ENCODE measurements around the gene CACNA1D.

Gene CACNA1D

DNA sequence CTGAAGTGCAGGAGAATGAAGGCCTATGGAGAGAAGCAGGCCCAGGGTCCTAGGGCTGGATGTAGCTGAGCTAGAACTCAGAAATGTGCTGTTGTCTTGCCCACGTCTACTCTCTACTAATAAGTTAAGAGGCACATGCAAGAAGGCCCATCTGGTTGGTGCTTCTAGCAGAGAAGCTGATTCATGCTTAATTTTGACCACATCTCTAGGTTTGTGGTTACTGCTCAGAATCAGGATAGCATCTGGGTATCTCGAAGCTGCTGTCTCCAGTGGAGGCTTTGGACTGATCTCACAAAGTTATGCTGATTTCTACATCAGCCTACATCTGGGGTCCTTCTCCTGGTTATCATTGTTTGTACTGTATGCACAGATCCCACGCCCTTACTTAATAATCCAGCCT is 87.3 kb downstream of the CACNA1D start:
- no peak for DNase-seq

DNA sequence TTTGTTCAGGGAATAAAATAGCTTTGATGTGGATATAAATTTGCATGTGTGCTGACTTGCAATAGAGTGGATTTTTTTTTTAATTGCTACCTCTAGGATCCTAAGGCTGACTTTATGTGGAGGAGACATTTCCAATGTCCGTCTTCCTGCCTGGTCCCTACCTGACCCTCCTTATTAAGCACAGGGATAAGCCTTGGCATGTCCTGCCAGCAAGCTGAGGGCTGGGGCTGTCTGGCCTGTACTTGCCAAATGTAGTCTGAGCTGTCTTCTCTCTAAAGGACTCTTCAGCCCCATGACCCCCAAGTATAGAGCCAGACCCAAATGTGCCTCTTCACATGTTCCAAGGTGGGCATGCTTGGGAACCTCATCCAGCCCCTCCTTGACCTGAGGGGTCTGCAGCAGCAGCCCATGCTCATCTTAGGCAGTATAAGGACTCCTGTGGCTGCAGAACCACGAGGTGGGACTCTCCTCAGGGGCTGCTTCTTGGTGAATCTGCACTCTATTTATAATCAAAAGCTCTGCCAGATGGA is 88.8 kb downstream of the CACNA1D start:
- DNase-seq = no peak

DNA sequence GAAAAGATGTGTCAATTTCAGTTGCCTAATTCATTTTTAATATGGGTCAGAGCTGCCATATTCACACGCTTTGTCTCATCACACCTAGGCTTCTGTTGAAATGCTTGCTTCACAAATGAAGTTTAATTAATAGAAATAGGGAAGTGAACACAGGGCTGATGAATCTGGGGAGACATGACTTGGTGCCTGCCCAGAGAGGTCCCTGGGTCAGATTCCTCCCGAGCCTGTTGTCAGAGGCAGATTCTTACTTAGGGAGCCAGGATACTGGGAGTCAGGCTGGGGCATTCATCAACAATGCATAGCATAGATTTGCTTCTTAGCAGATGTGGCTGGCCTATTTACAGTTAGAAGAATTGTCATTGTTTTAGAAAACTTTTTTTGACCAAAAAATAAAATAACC is 90.6 kb downstream of the CACNA1D start:
- peak; percentile 21 for DNase-seq

DNA sequence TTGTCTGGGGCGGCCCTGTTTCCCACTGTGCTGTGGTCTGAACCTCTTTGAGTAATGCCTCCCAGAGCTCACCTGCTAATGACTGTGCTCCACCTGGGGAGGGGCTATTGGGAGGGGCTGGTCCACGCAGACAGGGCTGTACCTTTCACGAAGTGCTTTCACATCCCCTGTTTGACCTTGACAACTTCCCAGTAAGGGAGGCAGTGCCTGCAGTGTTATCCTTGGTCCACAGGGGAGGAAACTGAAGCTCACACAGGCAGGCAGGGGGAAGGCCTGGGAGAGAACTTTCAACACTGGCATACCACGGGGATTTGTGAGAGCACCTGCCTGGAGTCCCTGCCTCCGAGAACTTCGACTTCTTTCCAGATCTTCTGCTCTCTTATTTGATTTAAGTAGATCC is 91.2 kb downstream of the CACNA1D start:
- no peak for DNase-seq

DNA sequence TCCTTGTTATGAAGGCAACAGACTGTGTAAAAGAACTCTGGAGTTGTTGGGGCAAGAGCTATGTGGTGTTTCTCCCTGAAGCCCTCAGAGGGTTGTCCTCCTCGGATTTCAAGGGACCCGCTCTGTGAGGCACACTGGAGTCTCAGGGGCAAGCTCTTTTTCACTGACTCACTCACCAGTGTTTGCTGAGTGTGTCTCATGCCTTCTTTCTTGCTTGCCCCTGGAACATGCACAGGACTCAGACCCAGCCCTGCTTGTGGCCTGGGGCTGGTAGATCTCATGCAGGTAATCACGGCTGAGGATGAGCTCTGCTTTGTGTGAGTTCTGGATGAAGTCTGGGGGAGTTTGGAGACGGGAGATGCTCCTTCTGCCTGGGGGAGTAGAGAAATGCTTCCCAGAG is 93.7 kb downstream of the CACNA1D start:
- DNase-seq = no peak

DNA sequence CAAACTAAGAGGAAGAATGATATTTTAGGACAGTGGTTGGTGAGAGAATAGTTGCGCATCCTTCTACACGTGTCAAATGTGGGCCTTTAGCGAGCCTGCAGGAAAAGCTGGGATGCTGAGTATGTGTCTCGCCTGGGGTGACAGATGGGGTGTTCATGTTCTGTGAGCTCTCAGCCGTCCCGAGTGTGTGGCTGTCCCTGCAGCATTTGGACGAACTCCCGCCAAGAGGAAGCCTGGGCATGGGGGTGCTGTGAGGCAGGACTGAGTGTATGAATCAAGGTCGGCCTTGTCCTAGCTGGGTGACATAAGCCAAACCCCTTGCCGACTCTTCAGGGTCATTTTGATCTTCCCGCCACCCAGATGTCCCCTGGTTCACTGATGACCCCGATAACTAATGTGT is 94.8 kb downstream of the CACNA1D start:
- no peak for DNase-seq

DNA sequence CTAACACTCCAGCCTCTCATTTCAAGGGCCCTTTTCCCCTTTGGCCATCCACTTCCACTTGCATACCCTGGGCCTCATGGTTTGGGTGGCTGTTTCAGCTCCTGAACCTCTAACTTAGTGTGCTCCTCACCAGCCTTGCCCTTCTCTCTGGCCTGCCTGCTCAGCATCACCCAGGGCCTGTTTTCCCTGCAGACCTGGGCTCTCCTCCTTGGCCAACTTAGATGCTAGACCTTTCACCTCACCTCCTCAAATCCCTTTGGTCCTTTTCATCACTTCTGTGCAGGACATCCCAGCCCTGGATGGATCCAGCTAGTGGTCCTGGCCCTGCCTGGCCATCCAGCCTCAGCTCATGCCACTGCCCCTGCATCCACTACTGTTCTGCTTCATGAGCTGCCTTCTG is 95.4 kb downstream of the CACNA1D start:
- no peak for DNase-seq

DNA sequence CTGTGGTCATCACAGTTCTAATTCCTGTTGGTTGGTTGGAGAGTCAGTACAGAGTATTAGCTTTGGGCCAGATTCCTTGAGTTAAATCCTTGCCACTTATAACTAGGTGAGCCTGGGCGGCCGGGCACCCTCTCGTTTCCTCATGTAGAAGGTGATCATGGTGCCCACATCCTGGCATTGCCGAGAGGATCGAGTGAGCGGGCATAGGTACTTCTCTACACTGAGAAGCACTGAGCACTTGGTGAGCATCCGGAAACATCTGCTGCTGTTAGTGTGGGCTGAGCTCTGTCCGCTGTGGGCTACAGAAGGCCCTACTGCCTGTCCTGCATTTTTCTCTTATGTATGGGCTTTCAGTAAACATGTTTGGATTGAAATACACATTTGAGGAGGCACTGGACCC is 96.2 kb downstream of the CACNA1D start:
- DNase-seq = no peak

DNA sequence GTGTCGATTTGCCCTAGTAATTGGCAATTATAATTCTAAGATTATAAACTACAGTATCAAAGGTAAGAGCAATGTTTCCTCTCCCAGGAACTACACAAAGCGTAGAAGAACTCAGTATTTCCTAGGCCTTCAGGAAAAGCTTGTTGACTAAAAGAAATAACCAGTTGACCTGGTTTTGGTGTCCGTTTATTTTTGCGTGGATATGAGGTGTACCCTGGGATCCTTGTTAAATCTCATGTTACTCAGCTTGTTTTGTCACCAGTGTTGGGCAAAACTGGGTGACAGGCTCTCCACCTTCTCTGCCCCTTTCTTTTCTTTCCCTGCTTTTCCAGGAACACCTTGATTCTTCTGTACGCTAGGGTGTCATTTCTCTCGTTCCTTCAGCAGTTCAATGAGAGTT is 97.2 kb downstream of the CACNA1D start:
- no peak for DNase-seq

DNA sequence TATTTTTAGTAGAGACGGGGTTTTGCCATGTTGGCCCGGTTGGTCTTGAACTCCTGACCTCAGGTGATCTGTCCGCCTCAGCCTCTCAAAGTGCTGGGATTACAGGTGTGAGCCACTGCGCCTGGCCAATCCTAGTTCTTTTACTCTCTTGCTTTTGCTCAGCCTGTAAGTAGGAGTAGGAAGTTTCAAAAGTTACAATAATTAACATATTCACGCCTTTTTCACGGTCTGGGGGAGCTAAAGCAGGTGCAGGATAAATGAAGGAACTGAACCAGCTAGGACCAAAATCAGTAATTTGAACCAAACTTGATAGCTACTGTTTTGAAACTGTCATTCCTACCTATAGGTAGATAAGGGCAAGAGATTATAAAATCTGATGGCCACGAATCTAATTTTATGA is 98.5 kb downstream of the CACNA1D start:
- no peak for DNase-seq

DNA sequence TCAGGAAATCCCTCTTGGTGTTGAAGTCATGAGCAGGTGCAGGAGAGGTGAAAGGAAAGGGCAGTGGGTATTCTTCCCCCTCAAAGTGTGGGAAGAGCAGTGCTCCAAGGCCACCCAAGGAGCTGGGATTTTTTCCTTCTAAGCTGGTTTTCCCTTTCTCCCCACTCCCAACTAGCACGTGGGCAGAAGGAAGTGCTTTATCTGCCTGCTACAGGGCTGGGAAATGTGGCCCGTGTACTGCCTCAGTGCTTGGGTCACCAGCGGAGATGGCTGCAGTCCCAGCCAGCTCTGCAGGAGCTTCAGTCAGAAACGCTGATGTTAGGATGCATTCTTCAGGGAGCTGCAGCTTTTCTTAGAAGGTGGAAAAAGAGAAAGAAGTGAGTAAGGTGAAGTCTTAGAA is 99.2 kb downstream of the CACNA1D start:
- no peak for DNase-seq

DNA sequence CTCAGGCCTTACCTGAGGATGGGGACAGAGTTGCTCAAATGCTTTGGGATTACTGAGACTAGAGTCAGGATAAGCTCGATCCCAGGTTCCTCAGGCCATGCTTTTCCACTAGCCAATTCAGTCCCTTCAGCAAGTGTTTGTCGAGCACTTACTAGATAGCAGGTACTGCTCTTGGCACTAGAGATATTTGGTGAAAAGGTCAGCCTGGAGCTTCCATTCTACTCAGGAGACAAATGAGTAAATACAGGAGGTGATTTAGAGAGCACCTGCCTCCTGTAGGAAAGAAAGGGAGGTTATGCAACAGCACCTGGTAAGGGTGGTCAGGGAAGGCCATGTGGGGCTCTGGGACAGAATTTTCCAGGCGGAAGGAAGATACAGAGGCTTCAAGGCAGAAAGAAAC is 99.9 kb downstream of the CACNA1D start:
- no peak for DNase-seq

DNA sequence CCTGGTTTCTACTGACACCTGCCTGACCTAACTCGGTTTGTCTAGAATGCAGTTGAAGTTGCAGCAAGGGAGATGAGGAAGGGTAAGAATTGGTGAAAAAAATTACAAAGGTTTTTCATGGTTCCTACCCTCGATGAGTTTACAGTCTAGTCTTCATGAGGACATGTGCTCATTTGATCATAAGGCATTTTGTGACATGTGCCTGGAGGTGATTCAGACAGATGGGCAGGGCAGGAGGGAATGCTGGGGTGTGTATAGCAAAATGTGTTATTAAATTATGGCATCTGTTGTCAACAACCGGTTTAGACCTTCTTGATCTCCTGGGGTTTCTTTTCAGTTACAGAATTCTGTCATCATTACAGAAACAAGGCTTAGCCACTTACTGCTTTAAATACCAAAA is 101.2 kb downstream of the CACNA1D start:
- no peak for DNase-seq

DNA sequence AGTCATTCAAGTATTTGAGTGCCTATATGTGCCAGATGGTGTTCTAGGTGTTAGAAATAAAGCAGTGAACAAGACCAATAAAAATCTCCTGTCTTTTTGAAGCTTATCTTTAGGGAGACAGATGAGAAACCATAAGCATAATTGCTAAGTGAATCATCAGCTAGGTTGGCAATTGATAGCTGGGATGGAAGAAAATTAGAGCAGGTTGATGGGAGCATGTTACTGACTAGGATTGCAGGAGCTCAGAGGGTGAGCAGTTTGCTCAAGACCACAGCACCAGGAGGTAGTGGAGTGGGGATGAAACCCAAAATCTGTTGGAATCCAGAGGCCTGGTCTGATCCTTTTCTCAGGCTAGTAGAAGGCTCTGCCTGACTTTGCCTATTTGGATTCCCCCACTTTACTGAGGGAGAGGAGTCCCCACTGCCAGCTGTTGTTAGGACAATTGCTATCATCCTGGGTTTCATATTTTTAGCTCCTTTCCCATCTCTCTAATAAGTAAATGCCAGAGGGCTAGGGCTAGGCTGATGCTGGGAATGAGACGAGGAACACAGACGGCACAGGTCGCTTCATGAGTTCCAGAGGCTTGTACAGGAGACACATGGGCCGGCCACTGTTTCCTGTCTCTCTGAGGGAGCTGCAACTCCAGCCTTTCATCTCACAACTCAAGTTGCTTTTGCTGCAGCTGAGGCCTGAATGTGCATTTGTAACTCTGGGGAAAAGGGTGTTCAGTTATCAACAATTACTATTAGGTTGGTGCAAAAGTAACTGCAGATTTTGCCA is 102.9 kb downstream of the CACNA1D start:
- no peak for DNase-seq

DNA sequence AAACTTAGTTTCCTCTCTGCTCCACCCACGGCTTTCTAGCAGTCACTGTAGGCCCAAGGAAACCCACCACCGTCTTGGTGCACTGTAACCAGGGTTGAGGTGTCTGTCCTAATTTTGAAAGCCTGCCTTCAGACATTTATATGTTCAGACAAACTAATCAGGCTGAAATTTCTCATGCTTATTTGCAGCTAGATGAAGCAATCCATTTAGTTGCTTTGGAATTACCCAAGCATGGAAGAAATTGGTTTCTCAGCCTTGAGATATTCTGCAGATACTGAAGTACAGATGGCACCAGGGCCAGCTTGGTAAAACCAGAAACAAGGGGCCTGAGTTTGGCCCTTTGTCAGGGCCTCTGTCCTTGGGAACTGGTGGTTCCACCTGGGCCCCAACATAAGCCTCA is 105.4 kb downstream of the CACNA1D start:
- DNase-seq = no peak

DNA sequence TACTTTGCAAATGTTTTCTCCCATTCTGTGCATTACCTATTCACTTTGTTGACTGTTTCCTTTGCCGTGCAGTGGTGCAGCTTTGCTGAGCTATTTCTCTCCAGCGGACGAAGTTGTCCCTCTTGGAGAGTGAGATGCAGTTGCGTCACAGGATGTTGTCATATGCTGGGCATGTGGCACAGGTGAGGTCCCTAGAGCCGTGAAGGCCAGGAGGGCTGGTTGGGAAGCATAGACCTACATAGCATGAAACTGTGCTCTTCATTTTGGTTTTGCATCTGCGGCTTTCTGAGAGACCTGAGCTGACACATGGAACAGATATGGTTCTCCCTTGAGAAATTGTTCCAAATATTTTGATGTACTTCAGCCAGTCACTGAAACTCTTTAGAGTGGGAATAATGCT is 108.5 kb downstream of the CACNA1D start:
- DNase-seq = no peak

DNA sequence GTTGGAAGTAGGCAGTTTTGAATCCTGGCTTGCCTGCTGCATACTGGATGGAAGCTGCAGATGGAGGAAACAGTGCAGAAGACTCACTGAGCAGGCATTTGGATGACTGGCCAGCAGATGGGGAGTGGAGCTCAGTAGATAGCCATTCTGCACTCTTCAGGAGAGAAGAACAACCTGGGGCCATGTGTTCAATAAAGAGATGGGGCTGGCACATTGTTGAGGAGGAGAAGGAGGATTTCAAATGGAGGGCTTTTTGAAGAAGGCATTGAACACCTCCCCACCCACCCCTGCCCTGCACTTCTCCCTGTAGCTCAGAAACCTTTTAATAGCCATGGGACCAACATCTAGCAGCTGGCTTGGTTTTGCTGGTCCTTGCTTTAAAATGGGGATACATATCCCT is 109.8 kb downstream of the CACNA1D start:
- no peak for DNase-seq

DNA sequence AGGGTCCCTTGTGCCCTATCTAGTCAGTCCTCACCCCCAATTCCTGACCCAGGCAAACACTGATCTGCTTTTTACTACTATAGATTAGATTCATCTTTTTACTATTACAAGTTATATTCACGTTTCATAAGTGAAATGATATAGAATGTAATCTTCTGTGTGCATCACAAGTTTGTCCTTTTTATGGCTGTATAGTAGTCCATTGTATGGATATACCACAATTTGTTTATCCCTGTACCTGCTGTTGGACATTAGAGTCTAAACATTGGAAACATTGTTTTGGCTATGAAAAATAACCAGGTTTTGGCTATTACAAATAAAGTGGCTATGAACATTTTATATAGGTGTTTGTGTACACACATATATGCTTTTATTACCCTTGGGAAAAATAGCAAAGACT is 112.4 kb downstream of the CACNA1D start:
- DNase-seq = no peak

DNA sequence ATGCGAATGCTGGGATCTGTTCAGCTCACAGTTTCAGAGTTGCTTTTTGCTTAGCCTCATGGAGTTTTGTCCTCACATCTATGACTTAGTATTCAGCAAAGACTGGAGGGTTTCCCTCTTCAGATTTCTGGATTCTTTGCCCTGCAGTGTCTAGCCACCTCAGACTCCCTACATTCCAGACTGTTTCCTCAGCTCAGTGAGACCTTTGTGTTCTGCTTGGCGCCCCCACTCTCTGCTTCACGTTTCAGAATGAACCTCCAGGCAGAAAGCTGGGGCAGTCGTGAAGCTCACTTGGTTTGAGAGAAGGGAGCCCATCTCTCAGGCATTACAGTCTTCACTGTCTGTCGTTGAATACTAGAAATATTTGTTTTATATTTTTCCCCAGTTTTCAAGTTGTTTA is 118.1 kb downstream of the CACNA1D start:
- no peak for DNase-seq

DNA sequence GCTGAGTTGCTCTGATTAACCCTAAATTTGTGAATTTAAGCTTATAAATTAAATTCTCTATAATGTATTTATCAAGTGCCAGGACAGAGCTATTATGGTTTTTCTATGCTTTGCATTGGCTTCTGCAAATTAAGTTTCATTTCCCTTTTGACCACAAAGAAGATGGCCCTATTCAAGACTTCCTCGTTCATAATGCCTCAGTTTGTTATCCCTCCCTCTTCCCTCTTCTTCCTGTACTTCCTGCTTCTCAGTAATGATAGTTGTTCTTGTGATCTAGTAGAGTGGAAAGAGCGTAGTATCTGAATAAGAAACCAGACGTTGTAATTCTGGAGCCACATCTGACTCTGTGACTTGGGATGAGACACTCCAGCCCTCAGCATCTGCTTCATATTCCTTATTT is 118.7 kb downstream of the CACNA1D start:
- DNase-seq = peak; percentile 82

DNA sequence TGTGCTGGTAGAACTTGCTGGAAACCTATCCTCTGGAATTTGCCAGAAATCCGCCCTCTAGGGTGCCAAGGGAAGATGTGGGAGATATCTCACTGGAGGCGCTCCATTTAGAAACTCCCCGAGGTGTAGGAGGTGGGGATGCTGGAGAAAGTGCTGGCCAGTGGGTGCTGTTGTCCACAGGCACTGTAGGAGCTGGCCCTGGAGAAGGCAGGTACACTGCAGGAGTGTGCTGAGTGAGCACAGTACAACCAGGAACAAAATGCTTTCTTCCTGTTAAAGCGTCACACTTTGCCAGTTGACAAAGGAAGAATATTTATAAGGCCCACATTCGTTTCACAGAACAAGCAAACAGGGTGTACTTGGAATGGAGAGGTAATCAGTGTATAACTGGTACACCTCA is 119.9 kb downstream of the CACNA1D start:
- no peak for DNase-seq

DNA sequence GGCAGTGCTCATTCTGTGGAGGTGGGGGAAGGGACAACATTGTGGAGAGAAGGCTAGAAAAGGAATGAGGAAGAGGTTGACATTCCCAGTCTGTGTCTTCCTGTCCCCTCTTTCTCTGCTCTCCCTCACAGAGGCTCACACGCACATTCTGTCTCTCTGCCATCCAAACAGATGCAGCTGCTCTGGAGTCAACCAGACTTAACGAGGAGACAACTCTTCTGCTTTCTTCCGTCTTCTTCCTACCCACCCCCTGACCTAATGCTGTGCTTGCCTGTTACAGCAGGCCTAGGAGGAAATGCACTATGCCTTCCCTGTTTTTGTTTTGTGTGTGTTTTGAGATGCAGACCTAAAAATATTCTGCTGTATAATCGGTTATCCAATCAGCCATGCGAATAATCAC is 121.9 kb downstream of the CACNA1D start:
- DNase-seq = peak; percentile 21

DNA sequence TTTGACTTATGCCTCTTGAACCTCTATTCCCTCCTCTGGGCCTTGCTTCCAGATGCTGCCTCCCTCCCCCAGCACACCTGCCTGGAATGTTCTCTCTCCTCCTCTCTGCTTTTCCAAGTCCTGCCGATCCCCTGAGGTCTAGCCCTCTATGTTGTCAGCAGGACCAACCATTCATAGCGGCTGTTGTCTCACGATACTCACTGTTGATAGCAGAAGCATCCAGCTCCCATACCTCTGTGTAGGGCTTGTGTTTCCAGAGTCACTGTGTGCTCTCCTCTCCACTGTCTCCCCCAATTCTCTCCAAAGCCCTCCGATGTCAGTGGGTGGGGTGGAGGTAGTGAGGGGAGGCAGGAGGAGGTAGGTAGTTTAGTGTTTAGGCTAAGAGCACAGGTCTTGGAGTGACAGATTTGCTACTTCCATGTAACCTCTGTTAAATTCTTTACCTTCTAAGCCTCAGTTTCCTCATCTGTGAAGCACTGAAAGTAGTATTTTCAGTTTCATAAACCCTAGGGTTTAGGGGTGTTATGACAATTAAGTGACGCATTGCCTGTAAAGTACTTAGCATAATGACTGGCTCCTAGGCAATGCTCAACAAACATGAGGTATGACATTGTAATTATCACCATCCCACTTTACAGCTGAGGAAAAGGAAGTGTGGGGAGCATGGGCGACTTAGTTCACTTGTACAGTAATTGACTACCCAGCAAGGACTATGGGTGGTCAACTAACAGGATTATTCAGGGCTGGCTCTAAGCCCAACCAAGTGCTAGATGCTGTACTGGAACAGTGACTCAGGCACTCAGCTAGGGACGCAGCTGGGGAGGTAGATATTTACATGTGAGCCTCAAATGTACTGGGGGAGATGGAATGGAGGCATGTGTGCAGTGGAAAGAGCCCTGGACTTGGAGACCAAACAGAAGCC is 122.8 kb downstream of the CACNA1D start:
- peak; percentile 3 for DNase-seq

DNA sequence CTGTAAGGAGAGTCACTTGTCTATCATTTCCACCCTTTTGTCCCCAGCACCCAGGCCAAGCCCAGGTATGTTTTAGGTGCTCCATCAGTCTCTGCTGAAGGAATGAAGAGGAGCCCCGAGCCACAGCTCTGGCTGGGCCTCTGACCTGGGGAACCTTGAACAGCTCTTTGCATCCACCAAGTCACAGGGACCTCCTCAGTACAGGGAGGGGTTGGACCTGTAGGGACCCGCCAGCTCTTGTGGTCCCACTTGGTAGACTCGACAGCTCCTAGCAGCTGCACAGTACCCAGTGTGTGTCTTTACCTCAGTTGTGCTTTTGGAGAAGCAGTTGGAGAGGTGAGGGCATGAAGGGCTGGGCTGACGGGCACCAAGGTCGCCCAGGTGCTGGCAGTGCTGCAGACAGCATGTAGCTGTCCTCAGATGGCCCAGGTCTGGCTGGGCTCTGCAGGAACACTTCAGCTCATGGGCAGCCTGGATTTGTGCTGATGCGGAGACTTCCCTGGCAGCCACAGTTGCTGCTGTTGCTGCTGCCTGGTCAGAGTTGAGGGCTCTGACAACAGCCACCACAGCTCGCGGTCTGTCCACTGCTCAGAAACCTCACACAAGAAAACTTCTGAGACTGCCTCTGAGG is 123.6 kb downstream of the CACNA1D start:
- no peak for DNase-seq
